ENCODE data around the gene EIF3K. TPM values are rescaled to one million over a fixed set of nuclear protein-coding genes. Genes with fewer than 3 reads are reported as not detected.
A peak's percentile ranks its signal among the peaks of the same experiment; 100 is the strongest.

Gene EIF3K
- total and polyA plus RNA-seq, 2 of the 13 experiments (the other 11 are each of a cell fraction or from before 2014, with no cell fraction given), result 179 to 258 TPM

GRCh38 chr19:38649305-38650171 is 30.6 kb downstream of the EIF3K start (continued):
- TF ChIP-seq SMC3 (IDR thresholded peaks at IDR 0.05; ENCODE audit: low read length), result peak; percentile 28; the same call in 1 of the 2 replicates

- Histone ChIP-seq H3K79me2 (ENCODE audit: insufficient read depth, low read length) (peaks cover 75% of the 10 kb centered on the region), H3K9ac (ENCODE audit: insufficient read depth, low read depth, low read length) (peak overlapping the region; percentile 99), H3K36me3 (replicated peaks in 1 of 2; ENCODE audit: control insufficient read depth in 1 of 2, insufficient read depth in 2 of 2, low read length in 2 of 2) (peaks cover 1 to 13% of the 10 kb centered on the region in 2 experiments; a peak in 4 of 5 replicates), H4K20me1 (ENCODE audit: insufficient read depth, low read length) (peaks cover 34% of the 10 kb centered on the region), H3K4me3 (replicated peaks in 1 of 3; ENCODE audit: insufficient read depth in 1 of 3, low read depth in 2 of 3, low read length in 3 of 3) (peak overlapping the region; percentile 84 to 100 (median 100)), H3K27me3 (ENCODE audit: control insufficient read depth in 1 of 2, insufficient read depth in 2 of 2, low read length in 2 of 2) (peaks cover 0 to 4% of the 10 kb centered on the region in 2 experiments; a peak in 1 of 5 replicates), H3K9me3 (ENCODE audit: low read length) (no peaks in the 10 kb centered on the region), H2AFZ (ENCODE audit: low read length) (no peak overlapping the region), H3K4me1 (ENCODE audit: insufficient read depth, low read length) (peaks cover 60% of the 10 kb centered on the region), H3K4me2 (ENCODE audit: low read depth, low read length) (peak overlapping the region; percentile 94), H3K27ac (ENCODE audit: extremely low read length, insufficient read depth, low read length) (peak overlapping the region; percentile 92)
- DNase-seq (ENCODE audit: low spot score) (no peak), ATAC-seq (peak; percentile 7; the same call in 2 of the 3 replicates), FAIRE-seq (peak; percentile 44)
- BruUV-seq (replicated peaks), result TSS peak; percentile 47
- in situ Hi-C loops (cut with HindIII; ENCODE audit: extremely low pct_ligation_motif_present, low pct_unique_long_range_greater_than_20kb) (no loop called here), intact Hi-C loops (cut with micrococcal nuclease; ENCODE audit: unreplicated experiment) (loop anchor here (5.0 to 10.0 kb wide), 4 partner anchors 37 to 185 kb away; partner anchors contain the start of gene ECH1)
- ChIA-PET CTCF (ENCODE audit: low intra/inter-chr PET ratio, low total read pairs) (no interaction called here), POLR2A (interaction anchor here (0.9 to 4.6 kb wide), 12 partner anchors 7 to 280 kb away, joined by 3 to 63 read pairs (median 10); partner anchors contain the start of genes MRPS12 and SARS2)
- WGBS (ENCODE audit: low lambda C conversion rate), result 1% methylated on average over 8 of the region's 8 CpGs
- TF ChIP-seq HMGXB4 (CRISPR knock-in tag; IDR thresholded peaks at IDR 0.05; ENCODE audit: borderline replicate concordance in 1 of 2, low read depth in 1 of 2), result 0 out of 4 replicates have a peak, but pooled peaks of 1 of the 2 experiments have one; percentile 31
- no peak for TF ChIP-seq ZNF10 (CRISPR knock-in tag; IDR thresholded peaks at IDR 0.05; ENCODE audit: borderline replicate concordance, low read depth)
- 0 out of 2 replicates have a peak, but pooled peaks have one; percentile 10 for TF ChIP-seq HNF4A (CRISPR knock-in tag; IDR thresholded peaks at IDR 0.05)
- TF ChIP-seq RBFOX2 (IDR thresholded peaks at IDR 0.05; ENCODE audit: low read depth, low read length), result peak; percentile 64; the same call in 1 of the 2 replicates
- TF ChIP-seq ARID5B (CRISPR knock-in tag; IDR thresholded peaks at IDR 0.05), result peak; percentile 14; the same call in 1 of the 2 replicates
- TF ChIP-seq ZBTB26 (CRISPR knock-in tag; IDR thresholded peaks at IDR 0.05; ENCODE audit: borderline replicate concordance), result 0 out of 2 replicates have a peak, but pooled peaks have one; percentile 75
- peak; percentile 27; the same call in 1 of the 2 replicates for TF ChIP-seq ZNF512 (CRISPR knock-in tag; IDR thresholded peaks at IDR 0.05)
- TF ChIP-seq YEATS4 (CRISPR knock-in tag; IDR thresholded peaks at IDR 0.05; ENCODE audit: borderline replicate concordance), result 0 out of 2 replicates have a peak, but pooled peaks have one; percentile 21
Measured at GRCh38 chr19:38650172-38650775, 31.3 kb downstream of the EIF3K start.

All from HepG2 (cell line).